Measurements from ENCODE around the gene ZNF668. TPM values are rescaled to one million over a fixed set of nuclear protein-coding genes. Genes with fewer than 3 reads are reported as not detected.
"Not testable (repeated sequence)": the region's sequence is repeated elsewhere in the genome, so short reads cannot be mapped to it uniquely, and the experiment has no call there.

The ZNF668 gene
- total RNA-seq, 1 experiment from 2014 or later: 16.8 TPM

DNA sequence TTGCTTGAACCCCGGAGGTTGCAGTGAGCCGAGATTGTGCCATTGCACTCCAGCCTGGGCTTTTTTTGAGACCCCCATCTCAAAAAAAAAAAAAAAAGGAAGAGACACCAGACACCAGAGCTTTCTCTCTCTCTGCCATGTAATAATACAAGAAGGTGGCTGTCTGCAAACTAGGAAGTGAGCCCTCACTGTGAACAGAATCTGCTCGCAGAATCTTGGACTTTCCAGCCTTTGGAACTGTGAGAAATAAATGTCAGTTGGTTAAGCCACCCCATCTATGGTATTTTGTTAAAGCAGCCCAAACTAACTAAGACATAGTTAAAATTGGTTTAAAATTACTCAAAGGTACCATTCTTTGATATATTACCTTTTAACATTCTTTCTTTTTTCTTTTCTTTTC lies 53.5 kb downstream of the ZNF668 start:
- Histone ChIP-seq H3K4me2 (ENCODE audit: low read length) (no peak overlapping the region), H3K27ac (ENCODE audit: low read depth, low read length) (no peak overlapping the region), H4K20me1 (ENCODE audit: insufficient read depth) (no peaks in the 10 kb centered on the region), H3K27me3 (ENCODE audit: insufficient read depth, low read length) (no peaks in the 10 kb centered on the region), H3K9ac (ENCODE audit: low read length) (no peak overlapping the region), H3K9me3 (ENCODE audit: control insufficient read depth in 1 of 2, insufficient read depth in 1 of 2, low read depth in 1 of 2, low read length in 2 of 2) (no peaks in the 10 kb centered on the region), H3K36me3 (ENCODE audit: control insufficient read depth in 1 of 2, insufficient read depth in 2 of 2, low read length in 2 of 2) (no peaks in the 10 kb centered on the region), H2AFZ (ENCODE audit: low read depth, low read length, poor library complexity, severe bottlenecking) (no peak overlapping the region), H3K4me1 (ENCODE audit: control insufficient read depth in 1 of 2, insufficient read depth in 2 of 2, low read length in 2 of 2) (peaks cover under 1 to 2% of the 10 kb centered on the region in 2 experiments; a peak in 1 of 4 replicates), H3K79me2 (ENCODE audit: insufficient read depth, low read length) (no peaks in the 10 kb centered on the region), H3K9me2 (ENCODE audit: insufficient read depth) (no peaks in the 10 kb centered on the region), H3K4me3 (replicated peaks in 1 of 2; ENCODE audit: low read depth in 1 of 2, low read length in 2 of 2) (no peak overlapping the region)
- no peak for DNase-seq (ENCODE audit: low read depth, low spot score)
- TF ChIP-seq POLR2A (IDR thresholded peaks at IDR 0.05; ENCODE audit: borderline replicate concordance, extremely low read depth, insufficient read depth, insufficient read length): no peak
- no peak for ATAC-seq
- BruUV-seq (replicated peaks): no TSS peak
- RAD21 ChIA-PET (ENCODE audit: low non-redundant PET in 1 of 2, low total read pairs in 2 of 2, uncharacterized antibody in 2 of 2, unreplicated experiment in 2 of 2): no interaction called here
- intact Hi-C loops (cut with micrococcal nuclease): no loop called here
- POLR2A ChIA-PET: interaction anchor here (0.6 to 0.7 kb wide), 2 partner anchors 8 to 1440 kb away, joined by 3 read pairs; no protein-coding TSS in a partner anchor
- CTCF ChIA-PET: interaction anchor here (0.7 kb wide), 1 partner anchor 468 kb away, joined by 3 read pairs; no protein-coding TSS in a partner anchor

- H3K36me3 ChIP-seq (ENCODE audit: control insufficient read depth in 1 of 2, insufficient read depth in 2 of 2, low read length in 2 of 2); POLR2A ChIA-PET; H3K4me1 ChIP-seq (ENCODE audit: control insufficient read depth in 1 of 2, insufficient read depth in 2 of 2, low read length in 2 of 2); H4K20me1 ChIP-seq (ENCODE audit: insufficient read depth); RAD21 ChIA-PET (ENCODE audit: low non-redundant PET in 1 of 2, low total read pairs in 2 of 2, uncharacterized antibody in 2 of 2, unreplicated experiment in 2 of 2); DNase-seq (ENCODE audit: low read depth, low spot score); H2AFZ ChIP-seq (ENCODE audit: low read depth, low read length, poor library complexity, severe bottlenecking); H3K27ac ChIP-seq (ENCODE audit: low read depth, low read length); H3K4me2 ChIP-seq (ENCODE audit: low read length); H3K9ac ChIP-seq (ENCODE audit: low read length); CTCF ChIA-PET; BruUV-seq (replicated peaks); H3K4me3 ChIP-seq (replicated peaks in 1 of 2; ENCODE audit: low read depth in 1 of 2, low read length in 2 of 2); ATAC-seq; H3K27me3 ChIP-seq (ENCODE audit: insufficient read depth, low read length); H3K79me2 ChIP-seq (ENCODE audit: insufficient read depth, low read length); H3K9me2 ChIP-seq (ENCODE audit: insufficient read depth); H3K9me3 ChIP-seq (ENCODE audit: control insufficient read depth in 1 of 2, insufficient read depth in 1 of 2, low read depth in 1 of 2, low read length in 2 of 2): not testable (repeated sequence)
- intact Hi-C loops (cut with micrococcal nuclease): loop anchor here (2.0 kb wide), 1 partner anchor 33 kb away; the partner anchor contains the start of gene HSD3B7
Measured at GRCh38 chr16:31017756-31018155, 56.3 kb downstream of the ZNF668 start.

- no peak for DNase-seq (ENCODE audit: low read depth, low spot score)
- Histone ChIP-seq H3K27ac (ENCODE audit: low read depth, low read length) (no peak overlapping the region), H4K20me1 (ENCODE audit: insufficient read depth) (no peaks in the 10 kb centered on the region), H3K79me2 (ENCODE audit: insufficient read depth, low read length) (no peaks in the 10 kb centered on the region), H3K36me3 (ENCODE audit: control insufficient read depth in 1 of 2, insufficient read depth in 2 of 2, low read length in 2 of 2) (no peaks in the 10 kb centered on the region), H3K4me3 (replicated peaks in 1 of 2; ENCODE audit: low read depth in 1 of 2, low read length in 2 of 2) (no peak overlapping the region), H3K9me2 (ENCODE audit: insufficient read depth) (no peaks in the 10 kb centered on the region), H3K4me2 (ENCODE audit: low read length) (no peak overlapping the region), H3K27me3 (ENCODE audit: insufficient read depth, low read length) (peaks cover 7% of the 10 kb centered on the region; the same call in 1 of the 2 replicates), H3K9me3 (ENCODE audit: control insufficient read depth in 1 of 2, insufficient read depth in 1 of 2, low read depth in 1 of 2, low read length in 2 of 2) (no peaks in the 10 kb centered on the region), H3K9ac (ENCODE audit: low read length) (no peak overlapping the region), H3K4me1 (ENCODE audit: control insufficient read depth in 1 of 2, insufficient read depth in 2 of 2, low read length in 2 of 2) (no peaks in the 10 kb centered on the region), H2AFZ (ENCODE audit: low read depth, low read length, poor library complexity, severe bottlenecking) (no peak overlapping the region)
- no TSS peak for BruUV-seq (replicated peaks)
- peak; percentile 66; the same call in 1 of the 2 replicates for ATAC-seq
- ChIA-PET CTCF (interaction anchor here (0.7 to 0.9 kb wide), 2 partner anchors 31 to 171 kb away, joined by 3 to 4 read pairs; partner anchors contain the start of gene HSD3B7), POLR2A (interaction anchor here (1.0 kb wide), 1 partner anchor 199 kb away, joined by 3 read pairs; no protein-coding TSS in a partner anchor), RAD21 (ENCODE audit: low non-redundant PET in 1 of 2, low total read pairs in 2 of 2, uncharacterized antibody in 2 of 2, unreplicated experiment in 2 of 2) (no interaction called here)
- intact Hi-C loops (cut with micrococcal nuclease): loop anchor here (2.0 kb wide), 1 partner anchor 31 kb away; the partner anchor contains the start of gene HSD3B7
- no peak for TF ChIP-seq REST (IDR thresholded peaks at IDR 0.05; ENCODE audit: low read depth)
- no peak for TF ChIP-seq POLR2A (IDR thresholded peaks at IDR 0.05; ENCODE audit: borderline replicate concordance, extremely low read depth, insufficient read depth, insufficient read length)
- no peak for TF ChIP-seq ELF1 (IDR thresholded peaks at IDR 0.05; ENCODE audit: borderline replicate concordance, low read depth)
- no peak for TF ChIP-seq POLR2AphosphoS5 (IDR thresholded peaks at IDR 0.05; ENCODE audit: low read depth, low read length)
- TF ChIP-seq ZNF274 (IDR thresholded peaks at IDR 0.05; ENCODE audit: low read depth, low read length): no peak
- TF ChIP-seq EZH2phosphoT487 (IDR thresholded peaks at IDR 0.05; ENCODE audit: borderline replicate concordance): no peak
Measured at GRCh38 chr16:31016018-31016417, 58.0 kb downstream of the ZNF668 start.
